HK-2 (cell line): ENCODE measurements around the gene CABP7.

Experiments
- DNase-seq: peaks from one replicate; pipeline ENCODE4 v3.0.0-alpha.2; 2018; ENCODE audit not compliant: unreplicated experiment

CABP7 gene

GRCh38 chr22:29773233-29773632, 53.4 kb downstream of the CABP7 start:
- DNase-seq, result peak; percentile 46

GRCh38 chr22:29780220-29780619, 60.4 kb downstream of the CABP7 start:
- DNase-seq, result no peak

GRCh38 chr22:29780748-29781676, 61.2 kb downstream of the CABP7 start:
- peak; percentile 67 for DNase-seq
